ENCODE results near the gene GIPC3. TPM values are rescaled to one million over a fixed set of nuclear protein-coding genes. Genes with fewer than 3 reads are reported as not detected.

GIPC3 gene
- total RNA-seq, 1 donor from 2014 or later: 0.75 TPM

DNA sequence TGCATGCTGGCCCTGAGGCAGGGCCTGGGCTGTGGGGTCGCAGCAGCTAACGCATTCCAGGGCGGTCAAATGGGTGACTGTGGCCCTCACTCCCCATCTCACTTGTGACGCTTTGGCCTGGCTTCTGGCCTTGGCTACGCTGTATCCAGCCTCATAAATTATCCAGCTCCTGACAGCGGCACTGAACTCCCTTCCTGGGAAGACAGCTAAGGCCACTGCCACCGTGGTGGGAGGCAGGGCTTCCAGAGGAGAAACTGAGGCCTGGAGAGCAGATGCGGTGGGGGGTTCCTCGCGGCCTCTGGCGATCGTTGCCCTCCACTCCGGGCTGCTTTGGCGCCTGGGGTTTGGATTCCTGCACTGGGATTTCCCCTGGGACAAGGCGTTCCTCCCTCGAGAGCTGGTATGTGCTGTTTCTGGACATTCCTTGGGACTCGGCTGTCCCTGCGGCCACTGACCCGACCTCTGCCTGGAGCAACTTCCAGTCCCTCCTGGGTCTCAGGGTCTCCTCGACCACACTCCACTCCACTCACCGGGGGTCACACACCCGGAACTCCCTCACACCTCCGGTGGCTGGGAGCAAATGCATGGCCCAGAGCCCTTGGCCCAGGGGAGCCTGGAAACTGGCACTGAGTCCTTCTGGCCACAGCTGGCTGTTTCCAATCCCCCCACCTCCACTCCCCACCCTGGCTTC is 18.0 kb downstream of the GIPC3 start:
- DNase-seq (ENCODE audit: low spot score) (no peak), ATAC-seq (peak; percentile 6)

GRCh38 chr19:3604227-3604986 is 19.1 kb downstream of the GIPC3 start:
- DNase-seq (ENCODE audit: low spot score) (no peak), ATAC-seq (no peak)

- no peak for DNase-seq (ENCODE audit: low spot score)
- no peak for ATAC-seq
These were observed 19.7 kb downstream of the GIPC3 start for GRCh38 chr19:3604987-3605343.

DNA sequence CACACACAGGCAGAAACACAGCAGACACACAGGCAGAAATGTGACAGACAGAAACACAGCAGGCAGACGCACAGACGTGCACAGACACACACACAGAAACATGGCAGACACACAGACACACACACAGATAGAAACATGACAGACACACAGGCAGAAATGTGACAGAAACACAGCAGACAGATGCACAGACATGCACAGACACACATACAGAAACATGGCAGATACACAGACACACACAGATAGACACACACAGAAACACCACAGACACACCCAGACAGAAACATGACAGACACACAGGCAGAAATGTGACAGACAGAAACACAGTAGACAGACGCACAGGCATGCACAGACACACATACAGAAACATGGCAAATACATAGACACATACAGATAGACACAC is 20.1 kb downstream of the GIPC3 start:
- no peak for ATAC-seq
- no peak for DNase-seq (ENCODE audit: low spot score)

GRCh38 chr19:3605770-3606169 is 20.5 kb downstream of the GIPC3 start:
- ATAC-seq: no peak

GRCh38 chr19:3606174-3606689 is 21.0 kb downstream of the GIPC3 start:
- ATAC-seq (peak; percentile 87), DNase-seq (ENCODE audit: low spot score) (peak; percentile 83)

More at GRCh38 chr19:3605770-3606169, 20.5 kb downstream of the GIPC3 start:
- DNase-seq (ENCODE audit: low spot score): no peak

DNA sequence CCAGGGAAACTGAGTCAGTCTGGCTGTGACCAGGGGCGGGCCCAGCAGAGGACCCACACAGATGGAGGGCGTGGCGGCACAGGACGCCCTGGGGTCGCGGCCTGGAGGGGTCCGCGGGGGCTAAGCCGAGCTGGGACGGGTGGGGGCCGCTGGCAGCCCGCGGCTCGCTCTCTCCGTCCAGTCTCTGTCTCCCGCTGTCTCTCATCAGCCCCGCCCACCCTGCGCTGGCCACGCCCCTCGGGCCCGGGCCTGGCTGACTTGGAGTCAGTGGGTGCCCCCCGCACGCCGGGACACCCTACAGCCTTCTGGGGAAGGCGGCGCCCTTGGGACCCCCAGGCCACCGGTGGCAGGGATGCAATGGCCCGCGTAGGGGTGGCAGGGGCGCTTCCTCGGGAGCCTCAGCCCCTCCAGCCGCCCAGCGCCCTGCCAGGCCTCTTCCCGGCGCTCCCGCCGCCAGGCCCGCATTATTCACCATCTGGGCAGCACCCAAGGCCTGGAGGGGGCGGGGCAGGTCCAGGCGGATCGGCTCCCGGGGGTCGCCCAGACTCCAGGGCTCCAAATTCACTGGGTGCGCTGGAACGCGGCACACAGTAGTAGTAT is 21.5 kb downstream of the GIPC3 start, which contains the start of gene TBXA2R:
TBXA2R (minus strand) TSS at position 186 of the 600 bp plus-strand sequence. CDS start 6,241 bp downstream, outside the sequence.
- peak; percentile 76 for DNase-seq (ENCODE audit: low spot score)
- ATAC-seq: peak; percentile 53

- no peak for DNase-seq (ENCODE audit: low spot score)
- ATAC-seq: peak; percentile 7
These were observed 22.2 kb downstream of the GIPC3 start for GRCh38 chr19:3607303-3608078.

DNA sequence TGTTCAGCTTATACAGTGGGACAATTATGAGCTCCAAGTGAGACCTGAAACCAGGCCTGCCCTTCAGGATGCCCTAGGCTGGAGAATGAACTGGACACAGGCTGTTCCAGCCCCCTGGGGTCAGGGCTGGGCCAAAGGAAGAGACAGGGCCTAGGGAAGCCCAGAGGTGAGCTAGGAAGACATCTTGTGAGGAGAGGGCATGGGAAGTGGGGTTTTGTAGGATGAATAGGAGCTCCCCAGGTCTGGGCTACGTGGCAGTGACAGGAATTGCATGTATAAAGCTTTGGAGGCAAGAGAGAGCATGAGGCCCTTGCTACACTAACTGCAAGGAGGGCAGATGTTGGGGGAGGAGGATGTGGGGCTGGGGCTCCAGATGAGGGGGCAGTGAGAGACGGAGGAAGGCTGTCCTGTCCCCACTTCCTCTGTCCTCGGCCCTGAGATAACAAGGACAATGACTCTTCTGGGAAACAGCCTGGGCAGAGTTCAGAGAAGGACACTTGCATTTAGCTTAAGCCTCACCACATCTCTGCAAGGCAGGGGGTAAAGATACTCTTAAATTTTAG is 22.9 kb downstream of the GIPC3 start:
- ATAC-seq: no peak

GRCh38 chr19:3608750-3609322 is 23.6 kb downstream of the GIPC3 start:
- ATAC-seq (no peak), DNase-seq (ENCODE audit: low spot score) (no peak)

More for the DNA sequence above, 22.9 kb downstream of the GIPC3 start:
- no peak for DNase-seq (ENCODE audit: low spot score)

DNA sequence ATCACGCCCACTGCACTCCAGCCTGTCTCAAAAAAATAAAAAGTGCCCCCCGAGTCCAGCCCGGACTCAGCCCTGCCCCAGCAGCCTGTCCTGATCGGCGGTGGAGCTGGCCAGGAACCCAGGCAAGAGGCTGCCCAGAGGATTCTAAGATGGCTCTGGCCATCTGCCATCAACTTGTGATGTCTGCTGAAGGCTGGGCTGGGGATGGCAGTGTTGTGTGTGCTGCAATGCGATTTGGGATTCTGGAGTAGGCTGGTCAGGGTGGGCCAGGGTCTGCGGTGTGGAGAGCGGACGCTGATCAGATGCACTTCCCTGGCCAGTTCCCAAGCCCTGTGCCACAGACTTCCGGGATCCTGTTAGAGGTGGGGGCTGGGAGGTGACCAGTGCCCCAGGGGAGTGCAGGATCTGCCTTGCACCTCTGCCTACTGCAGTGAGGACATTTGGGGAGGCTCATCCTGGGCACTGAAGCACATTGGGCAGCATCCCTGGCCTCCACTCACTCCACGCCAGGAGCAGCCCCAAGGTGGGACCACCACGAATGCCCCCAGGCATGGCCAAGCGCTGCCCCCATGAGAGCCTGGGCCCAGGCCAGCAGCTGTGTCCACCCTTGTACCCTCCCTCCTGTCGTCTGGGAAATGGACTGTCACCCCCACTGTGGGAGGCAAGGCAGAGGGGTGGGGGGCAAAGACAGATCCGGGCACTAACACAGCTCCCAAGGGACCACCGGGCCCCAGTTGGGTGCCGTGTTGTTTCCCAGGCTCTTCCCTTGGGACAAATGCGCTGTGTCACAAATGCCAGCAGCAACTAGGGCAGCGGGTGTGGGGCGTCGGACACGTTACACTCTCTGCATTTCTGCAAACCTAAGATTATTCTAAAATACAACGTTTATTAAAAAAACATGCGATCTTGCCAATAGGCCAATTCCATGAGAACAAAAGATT is 24.8 kb downstream of the GIPC3 start:
- no peak for DNase-seq (ENCODE audit: low spot score)

DNA sequence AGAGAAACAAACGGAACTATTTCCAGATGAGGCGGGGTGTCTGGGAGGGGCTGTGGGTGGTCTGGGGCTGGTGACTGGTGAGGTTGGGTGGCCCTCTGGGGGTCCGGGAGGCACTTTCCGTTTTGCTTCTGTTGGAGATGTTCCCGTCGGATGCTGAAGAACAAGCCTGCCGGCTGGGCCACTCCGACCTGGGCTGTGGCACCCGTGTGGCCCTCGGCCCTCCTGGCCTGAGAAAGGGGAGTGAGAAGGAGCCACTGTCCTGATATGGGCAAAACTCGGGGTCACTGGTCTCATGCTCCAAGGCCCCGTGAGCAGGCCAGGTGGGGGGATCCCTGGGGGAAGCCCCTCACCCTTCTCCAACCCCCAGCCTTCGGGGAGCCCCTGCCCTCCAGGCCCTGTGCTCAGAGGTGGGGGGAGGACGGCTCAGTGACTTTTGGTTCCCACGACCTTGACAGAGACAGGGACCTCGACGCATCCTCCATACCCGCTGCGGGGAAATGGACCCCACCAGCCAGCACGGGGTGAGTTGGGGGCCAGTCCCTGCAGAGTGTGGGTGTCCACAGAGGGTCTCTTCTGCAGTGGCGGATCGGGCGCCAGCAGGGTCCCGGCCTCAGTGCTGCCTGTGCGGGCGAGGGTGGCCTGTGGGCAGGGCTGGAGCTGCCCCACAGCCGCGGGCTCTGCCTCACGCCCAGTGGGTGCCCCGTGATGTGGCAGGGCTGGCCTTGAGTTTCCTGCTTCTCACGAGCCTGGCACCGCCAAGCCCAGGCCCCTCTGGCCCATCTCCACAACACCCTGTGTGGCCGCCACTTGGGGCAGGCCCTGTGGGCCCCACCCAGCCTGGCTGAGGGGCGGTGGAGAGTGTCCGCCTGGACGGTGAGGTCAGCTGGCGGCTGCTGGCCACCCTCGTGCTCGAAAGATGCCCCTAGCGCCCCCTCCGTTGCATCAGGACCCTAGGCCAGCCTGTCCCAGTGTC is 25.8 kb downstream of the GIPC3 start:
- ATAC-seq: no peak
- DNase-seq (ENCODE audit: low spot score): no peak

More for the DNA sequence above, 24.8 kb downstream of the GIPC3 start:
- no peak for ATAC-seq

- no peak for DNase-seq (ENCODE audit: low spot score)
- ATAC-seq: no peak
These were observed 26.6 kb downstream of the GIPC3 start for GRCh38 chr19:3611841-3612240.

GRCh38 chr19:3612330-3612729 is 27.1 kb downstream of the GIPC3 start:
- no peak for DNase-seq (ENCODE audit: low spot score)
- no peak for ATAC-seq

- ATAC-seq (peak; percentile 23), DNase-seq (ENCODE audit: low spot score) (no peak)
These were observed 27.8 kb downstream of the GIPC3 start for GRCh38 chr19:3612901-3613741.

- DNase-seq (ENCODE audit: low spot score) (no peak), ATAC-seq (no peak)
These were observed 28.8 kb downstream of the GIPC3 start for GRCh38 chr19:3613818-3614661.

All from left lobe of liver (tissue), 2 donors.